Occipital lobe (tissue), 2 donors: ENCODE data around the gene SMIM38. TPM values are rescaled to one million over a fixed set of nuclear protein-coding genes. Genes with fewer than 3 reads are reported as not detected.
"Not testable (repeated sequence)": the region's sequence is repeated elsewhere in the genome, so short reads cannot be mapped to it uniquely, and the experiment has no call there.

ENCODE experiments used
- DNase-seq: peaks from one replicate; lab custom pipeline; 2025; lab: John Stamatoyannopoulos, UW
- total RNA-seq: library from RNA; depleted of rRNA; stranded (reverse); fragments of >200 nt; gene quantifications from one replicate; pipeline ENCODE4 v1.2.3, GENCODE V29; 2014

The SMIM38 gene
- total RNA-seq, 1 donor from 2014 or later = 0.78 TPM

DNA sequence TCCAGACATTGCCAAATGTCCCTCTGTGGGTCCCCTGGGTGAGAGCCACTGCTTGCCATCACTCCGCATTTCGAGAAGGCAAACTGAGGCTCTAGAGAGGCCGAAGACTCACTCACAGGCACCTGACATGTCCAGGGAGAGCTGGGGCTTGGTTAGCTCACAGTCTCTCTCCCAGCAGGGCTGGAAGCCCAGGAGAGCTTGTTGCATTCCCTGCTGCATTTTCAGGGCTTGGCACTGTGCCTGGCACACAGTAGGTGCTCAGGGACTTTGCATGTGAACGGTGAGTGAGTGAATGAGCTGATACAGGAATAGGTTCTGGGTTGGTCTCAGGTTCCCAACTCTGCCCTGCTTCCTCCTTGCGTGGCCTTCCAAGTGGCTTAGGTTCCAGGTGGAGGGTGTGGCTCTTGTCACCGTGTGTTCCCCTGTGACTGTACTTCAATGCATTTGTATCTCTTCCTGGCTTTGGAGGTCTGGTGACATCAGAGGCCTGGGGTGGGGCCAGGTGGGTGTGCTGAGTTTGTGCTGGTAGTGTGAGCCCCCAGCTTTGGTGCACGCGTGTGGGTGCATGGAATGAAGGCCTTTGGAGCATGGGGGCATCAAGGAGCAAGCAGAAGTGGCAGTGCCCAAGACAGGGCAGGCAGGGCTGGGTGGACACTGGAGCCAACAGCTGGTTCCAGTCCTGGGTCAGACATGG, 18.4 kb upstream of the SMIM38 start:
- DNase-seq = no peak

- DNase-seq = no peak
Measured at GRCh38 chr11:69138265-69138664, 17.5 kb upstream of the SMIM38 start.

- DNase-seq = not testable (repeated sequence)
Measured at GRCh38 chr11:69140161-69140560, 15.6 kb upstream of the SMIM38 start.

DNA sequence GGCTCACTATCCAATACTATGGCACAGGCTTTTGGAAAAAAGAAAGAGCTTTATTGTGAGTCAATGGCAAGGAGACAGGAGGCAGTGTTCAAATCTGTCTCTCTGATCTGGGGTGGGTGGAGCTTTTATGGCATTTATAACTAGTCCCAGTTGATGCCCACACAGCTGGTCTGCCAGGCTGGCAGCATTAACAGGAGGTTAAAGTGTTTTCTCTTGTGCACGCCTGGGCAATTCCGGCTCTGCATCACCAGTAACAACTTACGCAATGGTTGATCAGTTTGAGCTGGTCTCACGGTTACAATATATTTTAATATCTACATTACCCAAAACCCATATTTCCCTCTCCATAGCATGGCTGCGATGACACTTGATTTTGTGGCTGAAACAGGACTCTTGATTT, 15.1 kb upstream of the SMIM38 start:
- no peak for DNase-seq

- no peak for DNase-seq
Measured at GRCh38 chr11:69141742-69142141, 14.0 kb upstream of the SMIM38 start.

DNA sequence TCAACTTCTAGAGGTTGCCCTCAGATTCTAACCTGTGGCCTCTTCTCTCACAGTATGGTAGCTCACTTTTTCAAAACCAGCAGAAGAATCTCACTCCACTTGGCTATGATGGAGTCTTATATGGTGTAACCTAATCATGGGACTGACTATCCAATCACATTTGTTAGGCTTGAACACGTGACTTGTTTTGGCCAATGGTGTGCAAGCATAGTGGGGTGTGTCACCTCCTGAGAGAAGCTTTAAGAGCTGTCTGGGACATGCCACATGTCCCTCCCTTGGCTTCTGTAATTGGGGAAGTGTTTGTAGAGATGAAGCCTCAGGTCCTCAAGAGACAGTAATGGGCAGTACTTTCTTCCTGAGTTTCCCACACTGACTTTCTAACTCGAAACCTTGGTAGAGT, 12.8 kb upstream of the SMIM38 start:
- DNase-seq = no peak

DNA sequence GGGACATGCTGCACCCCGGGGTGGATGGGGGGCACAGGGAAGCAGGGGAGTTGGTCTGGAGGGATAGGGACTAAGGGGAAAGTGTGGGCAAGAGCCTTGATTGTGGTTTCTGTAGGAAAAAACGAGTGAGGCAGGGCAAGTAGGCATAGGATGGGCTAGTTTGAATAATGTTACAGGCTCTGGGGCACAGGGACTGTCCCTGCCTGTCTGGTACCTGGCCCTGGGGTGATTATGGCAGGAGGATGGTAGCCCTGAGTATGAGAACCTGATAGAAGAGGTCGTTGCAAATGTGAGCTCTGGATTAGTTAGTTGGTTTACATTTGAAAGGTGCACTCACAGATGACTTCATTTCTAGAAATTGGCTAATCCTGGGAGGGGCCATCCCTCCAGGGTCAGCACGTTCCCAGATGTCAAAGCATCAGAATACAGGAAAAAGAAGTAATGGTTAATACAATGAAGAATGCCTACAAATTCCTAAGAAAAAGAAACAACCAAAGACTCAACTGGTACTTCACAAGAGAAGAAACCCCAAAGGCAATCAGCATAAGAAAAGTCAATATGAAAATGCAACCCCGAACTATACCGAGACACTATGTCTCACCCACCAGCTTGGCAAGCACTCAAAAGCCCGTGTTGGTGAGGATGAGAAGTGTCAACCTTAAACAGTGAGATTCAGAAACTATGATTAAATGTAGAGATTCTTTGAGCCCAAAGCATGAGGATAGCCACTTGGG, 11.3 kb upstream of the SMIM38 start:
- DNase-seq = no peak

DNA sequence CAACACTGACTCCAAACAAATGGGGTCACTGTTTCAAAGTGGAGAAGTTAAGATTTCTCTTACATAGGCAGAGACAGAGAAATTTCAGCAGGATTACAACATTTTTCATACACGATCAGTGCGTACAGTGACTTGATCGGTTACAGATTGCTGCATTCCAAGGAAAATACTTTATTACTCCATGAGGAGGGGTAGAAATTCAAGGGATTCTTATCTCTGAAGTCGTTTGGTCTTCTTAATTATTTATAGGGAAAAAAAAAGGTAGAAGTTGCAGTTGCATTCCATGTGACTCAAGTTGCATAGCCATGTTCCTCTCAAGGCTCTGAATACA, 10.7 kb upstream of the SMIM38 start:
- no peak for DNase-seq

DNA sequence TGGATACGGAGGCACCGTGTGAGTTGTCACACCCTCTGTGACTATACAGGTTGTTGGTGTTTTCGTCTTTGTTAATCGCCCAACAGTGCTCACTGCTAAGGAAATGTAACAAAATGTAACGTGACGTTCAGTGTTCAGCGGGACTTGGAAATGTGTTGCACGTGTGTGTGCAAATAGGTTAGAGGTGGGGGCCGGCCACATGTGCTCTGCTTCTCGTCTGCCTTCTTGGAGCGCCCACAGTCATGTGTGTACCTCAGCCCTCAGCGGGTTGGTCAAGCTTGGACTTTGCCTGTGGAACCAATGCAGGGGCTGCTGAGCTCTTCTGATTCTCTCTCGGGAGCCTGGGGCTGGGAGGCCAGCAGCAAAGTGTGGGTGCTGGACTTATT, 7.4 kb upstream of the SMIM38 start:
- DNase-seq = no peak

DNA sequence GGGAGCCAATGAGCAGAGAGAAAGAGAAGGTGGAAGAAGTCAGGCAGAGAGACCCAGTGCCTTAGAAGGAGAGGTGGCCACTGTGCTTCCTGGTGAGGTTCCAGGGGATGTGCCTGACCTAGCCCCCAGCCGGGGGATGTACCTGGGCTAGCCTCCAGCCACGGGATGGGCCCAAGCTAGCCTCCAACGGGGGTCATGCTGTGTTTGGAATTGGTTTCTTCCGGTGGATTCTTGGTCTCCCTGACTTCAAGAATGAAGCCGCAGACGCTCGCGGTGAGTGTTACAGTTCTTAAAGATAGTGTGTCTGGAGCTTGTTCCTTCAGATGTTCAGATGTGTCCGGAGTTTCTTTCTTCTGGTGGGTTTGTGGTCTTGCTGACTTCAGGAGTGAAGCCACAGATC, 6.9 kb upstream of the SMIM38 start:
- DNase-seq = no peak

DNA sequence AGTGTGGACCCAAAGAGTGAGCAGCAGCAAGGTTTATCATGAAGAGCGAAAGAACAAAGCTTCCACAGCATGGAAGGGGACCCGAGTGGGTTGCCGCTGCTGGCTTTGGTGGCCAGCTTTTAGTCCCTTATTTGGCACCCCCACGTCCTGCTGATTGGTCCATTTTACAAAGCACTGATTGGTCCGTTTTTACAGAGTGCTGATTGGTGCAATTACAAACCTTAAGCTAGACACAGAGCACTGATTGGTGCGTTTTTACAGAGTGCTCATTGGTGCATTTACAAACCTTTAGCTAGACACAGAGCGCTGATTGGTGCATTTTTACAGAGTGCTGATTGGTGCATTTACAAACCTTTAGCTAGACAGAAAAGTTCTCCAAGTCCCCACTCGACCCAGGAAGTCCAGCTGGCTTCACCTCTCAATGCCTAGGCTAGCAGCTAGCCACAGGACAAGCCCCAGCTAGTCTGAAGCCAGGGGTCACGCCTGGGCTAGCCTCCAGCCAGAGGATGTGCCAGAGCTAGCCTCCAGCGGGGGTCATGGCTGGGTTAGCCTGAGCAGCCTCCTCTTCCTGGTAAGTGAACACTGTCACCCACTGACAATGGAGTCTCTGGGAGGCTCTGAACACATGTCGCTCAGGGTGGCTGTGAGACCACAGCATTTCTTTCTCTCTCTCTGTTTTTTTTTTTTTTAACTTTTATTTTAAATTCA, 6.2 kb upstream of the SMIM38 start:
- DNase-seq = not testable (repeated sequence)

DNA sequence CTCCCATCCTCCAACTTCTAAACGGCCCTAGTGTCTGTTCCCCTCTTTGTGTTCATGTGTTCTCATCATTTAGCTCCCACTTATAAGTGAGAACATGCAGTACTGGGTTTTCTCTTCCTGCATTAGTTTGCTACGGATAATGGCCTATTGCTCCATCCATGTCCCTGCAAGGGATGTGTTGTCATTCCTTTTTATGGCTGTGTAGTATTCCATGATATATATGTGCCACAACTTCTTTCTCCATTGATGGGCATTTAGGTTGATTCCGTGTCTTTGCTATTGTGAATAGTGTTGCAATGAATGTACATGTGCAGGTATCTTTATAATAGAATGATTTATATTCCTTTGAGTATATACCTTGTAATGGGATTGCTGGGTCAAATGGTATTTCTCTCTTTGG, 5.6 kb upstream of the SMIM38 start:
- DNase-seq = no peak

GRCh38 chr11:69151836-69152235, 3.9 kb upstream of the SMIM38 start:
- DNase-seq = no peak

GRCh38 chr11:69152733-69153421, 2.9 kb upstream of the SMIM38 start:
- no peak for DNase-seq

DNA sequence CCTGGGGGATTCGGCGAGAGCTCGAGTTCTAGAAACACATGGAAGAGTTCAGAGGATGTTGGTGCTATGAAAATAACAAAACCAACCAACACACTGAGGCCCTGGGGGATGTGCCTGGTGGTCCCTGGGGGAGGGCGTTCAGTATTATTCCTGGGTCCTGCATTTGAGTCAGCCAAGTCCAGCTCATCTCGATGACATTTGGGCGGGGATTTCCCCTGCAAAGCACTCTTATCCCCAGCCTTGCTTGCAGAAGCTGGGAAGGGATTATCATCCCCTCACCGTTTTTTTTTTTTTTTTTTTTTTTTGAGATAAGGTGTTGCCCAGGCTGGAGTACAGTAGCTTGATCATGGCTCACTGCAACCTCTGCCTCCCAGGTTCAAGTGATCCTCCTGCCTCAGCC, 2.1 kb upstream of the SMIM38 start:
- DNase-seq = no peak

- DNase-seq = no peak
Measured at GRCh38 chr11:69154211-69154913, 1.4 kb upstream of the SMIM38 start.

DNA sequence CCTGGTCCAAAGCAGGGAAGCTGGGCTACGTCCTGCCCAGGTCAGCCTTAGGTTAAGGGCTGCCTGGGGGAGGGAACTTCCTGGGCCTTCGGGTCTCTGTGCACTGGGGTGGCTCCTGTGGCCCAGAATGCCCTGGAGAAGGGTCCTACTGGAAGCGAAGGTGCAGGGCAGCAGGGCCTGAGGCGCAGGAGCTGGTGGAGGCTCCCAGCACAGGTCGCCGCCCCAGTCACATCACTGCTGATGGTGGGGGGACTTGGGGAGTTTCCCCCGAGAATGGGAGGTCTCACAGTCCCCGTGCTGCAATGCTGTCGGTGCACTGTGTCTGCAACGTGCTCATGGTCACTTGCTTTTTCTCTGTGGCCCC, 815 bp upstream of the SMIM38 start:
- DNase-seq = no peak

DNA sequence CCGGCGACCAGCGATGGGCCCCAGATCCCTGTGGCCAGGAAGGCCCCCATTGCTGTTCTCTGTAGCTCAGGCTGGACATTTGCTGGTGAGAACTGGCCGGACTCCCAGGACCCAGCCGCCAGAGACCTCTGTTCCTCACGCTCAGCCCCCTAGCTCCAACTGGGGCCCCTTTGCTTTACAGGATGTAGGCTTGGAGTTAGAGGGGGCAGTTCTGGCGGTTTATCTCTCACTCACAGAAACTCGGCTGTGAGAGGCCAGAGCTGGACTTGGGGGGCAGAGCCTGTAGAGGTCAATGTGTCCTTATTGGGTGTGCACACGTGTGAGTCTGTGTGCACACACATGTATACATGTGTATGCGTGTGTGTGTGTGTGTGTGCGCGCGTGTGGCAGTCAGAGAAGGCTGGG, 502 bp downstream of the SMIM38 start:
- no peak for DNase-seq

- no peak for DNase-seq
Measured at GRCh38 chr11:69156673-69157155, 979 bp downstream of the SMIM38 start.

- peak; percentile 74 for DNase-seq
Measured at GRCh38 chr11:69157156-69157821, 1.6 kb downstream of the SMIM38 start.

DNA sequence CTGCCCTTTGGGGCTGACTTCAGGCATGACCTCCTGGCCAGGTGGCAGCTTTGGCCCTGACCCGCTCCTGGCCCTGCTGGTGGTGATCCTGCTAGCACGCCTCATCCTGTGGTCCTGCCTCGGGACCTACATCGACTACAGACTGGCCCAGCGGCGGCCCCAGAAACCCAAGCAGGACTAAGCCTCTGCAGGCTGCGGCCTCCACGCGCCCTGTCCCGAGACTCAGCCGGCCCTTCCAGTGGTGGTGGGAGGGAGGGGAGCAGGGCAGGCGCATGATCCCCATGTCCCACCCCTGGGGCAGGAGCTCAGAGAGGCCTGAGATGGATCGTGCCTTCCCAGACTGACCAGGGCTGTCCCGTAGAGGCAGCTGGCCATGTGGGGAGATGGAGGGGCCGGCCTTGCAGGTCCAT, 2.1 kb downstream of the SMIM38 start:
- DNase-seq = no peak
